HCT116 (cell line): ENCODE measurements around the gene CFAP97D1. TPM values are rescaled to one million over a fixed set of nuclear protein-coding genes. Genes with fewer than 3 reads are reported as not detected.

Source experiments
- ATAC-seq: fragments of 200-7000 bp; cut with Tn5 transposase; 2 replicates; pipeline ENCODE4 v1.9.1; 2020; ENCODE audit warnings: mild to moderate bottlenecking, moderate library complexity
- BruUV-seq: library from RNA; stranded (reverse); fragments of 400-500 nt; replicated peaks from 2 replicates; lab custom pipeline; 2021; lab: Mats Ljungman, UMichigan
- CTCF ChIA-PET: fragments of 300-600 bp; sonication (Branson Sonifier 250); formaldehyde crosslinking; loops from one replicate; lab custom pipeline; 2021; ENCODE audit warnings: antibody characterized with exemption; lab: Charles Lee
- POLR2A ChIA-PET: fragments of 300-600, 350-600 bp; sonication (Branson Sonifier 250); formaldehyde crosslinking; loops from one replicate; lab custom pipeline; 2021; ENCODE audit warnings: antibody characterized with exemption; lab: Charles Lee
- RAD21 ChIA-PET, 2 experiments: fragments of 300-600 bp; sonication (Branson Sonifier 250); formaldehyde crosslinking; loops; one replicate each; lab custom pipeline; 2023; ENCODE audit warnings: low total read pairs in 2 of 2; ENCODE audit not compliant: uncharacterized antibody in 2 of 2, unreplicated experiment in 2 of 2, low non-redundant PET in 1 of 2; lab: Charles Lee
- DNase-seq: peaks from one replicate; pipeline ENCODE4 v3.0.0-alpha.2; 2010; ENCODE audit warnings: low read depth, low spot score
- H2AFZ ChIP-seq: fragments of 200-600 bp; shearing (Covaris generic), sonication (generic); 2 replicates; pipeline ENCODE4 v1.6.1; 2017; ENCODE audit warnings: low read depth, mixed run types, mixed read lengths, antibody characterized with exemption, low read length; ENCODE audit not compliant: poor library complexity, severe bottlenecking
- H3K27ac ChIP-seq: 2 replicates; pipeline ENCODE4 v1.5.1; 2012; ENCODE audit warnings: low read depth, low read length
- H3K27me3 ChIP-seq: fragments of 200-600 bp; sonication (generic); 2 replicates; pipeline ENCODE4 v1.6.1; 2016; ENCODE audit warnings: mixed run types, low read length, mixed read lengths; ENCODE audit not compliant: insufficient read depth
- H3K36me3 ChIP-seq, 2 experiments: fragments of 200-500 bp in 1 of 2; fragments of 200-600 bp in 1 of 2; sonication (Bioruptor generic) in 1 of 2; sonication (generic) in 1 of 2; 2 replicates each; pipeline versions ENCODE4 v1.5.1 to v1.6.1; 2014 to 2016; ENCODE audit warnings: low read length in 2 of 2, inconsistent platforms in 1 of 2, mixed read lengths in 1 of 2, mixed run types in 1 of 2; ENCODE audit not compliant: insufficient read depth in 2 of 2, control insufficient read depth in 1 of 2
- H3K4me1 ChIP-seq, 2 experiments: fragments of 200-600 bp in 1 of 2; sonication (generic) in 1 of 2; 2 replicates each; pipeline versions ENCODE4 v1.5.1 to v1.6.1; 2012 to 2017; ENCODE audit warnings: low read length in 2 of 2, inconsistent platforms in 1 of 2, mild to moderate bottlenecking in 1 of 2, mixed read lengths in 1 of 2, mixed run types in 1 of 2, moderate library complexity in 1 of 2; ENCODE audit not compliant: insufficient read depth in 2 of 2, control insufficient read depth in 1 of 2
- H3K4me2 ChIP-seq: fragments of 200-600 bp; sonication (generic); 2 replicates; pipeline ENCODE4 v1.6.1; 2017; ENCODE audit warnings: mixed run types, low read length, mixed read lengths
- H3K4me3 ChIP-seq, 2 experiments: fragments of 200-600 bp in 1 of 2; sonication (generic) in 1 of 2; replicated peaks in 1 of 2; 2 replicates each; pipeline ENCODE4 v1.5.1; 2011 to 2016; ENCODE audit warnings: low read length in 2 of 2, control low read depth in 1 of 2, low read depth in 1 of 2, mild to moderate bottlenecking in 1 of 2, mixed read lengths in 1 of 2, mixed run types in 1 of 2
- H3K79me2 ChIP-seq: fragments of 200-600 bp; sonication (generic); 2 replicates; pipeline ENCODE4 v1.6.1; 2017; ENCODE audit warnings: mild to moderate bottlenecking, mixed run types, low read length, moderate library complexity, mixed read lengths; ENCODE audit not compliant: insufficient read depth
- H3K9ac ChIP-seq: fragments of 200-600 bp; sonication (generic); 2 replicates; pipeline ENCODE4 v1.6.1; 2016; ENCODE audit warnings: low read length, mixed read lengths
- H3K9me2 ChIP-seq: fragments of 200-600 bp; sonication (generic), shearing (Covaris generic); 2 replicates; pipeline ENCODE4 v1.6.1; 2017; ENCODE audit warnings: mixed run types, mild to moderate bottlenecking, moderate library complexity; ENCODE audit not compliant: insufficient read depth
- H3K9me3 ChIP-seq, 2 experiments: fragments of 200-500 bp in 1 of 2; fragments of 200-600 bp in 1 of 2; sonication (Bioruptor generic) in 1 of 2; sonication (generic) in 1 of 2; 2 replicates each; pipeline ENCODE4 v1.6.1; 2014 to 2017; ENCODE audit warnings: low read length in 2 of 2, mixed read lengths in 2 of 2, inconsistent platforms in 1 of 2, low read depth in 1 of 2, mild to moderate bottlenecking in 1 of 2, mixed run types in 1 of 2, moderate library complexity in 1 of 2; ENCODE audit not compliant: control insufficient read depth in 1 of 2, insufficient read depth in 1 of 2
- H4K20me1 ChIP-seq: fragments of 200-600 bp; sonication (generic), shearing (Covaris generic); 2 replicates; pipeline ENCODE4 v1.6.1; 2017; ENCODE audit warnings: mixed run types, mild to moderate bottlenecking, moderate library complexity; ENCODE audit not compliant: insufficient read depth
- ATF3 ChIP-seq: IDR thresholded peaks from 2 replicates; pipeline ENCODE4 v1.6.1; 2012
- CBX3 ChIP-seq: IDR thresholded peaks from 2 replicates; pipeline ENCODE4 v1.6.1; 2012; ENCODE audit warnings: low read depth
- CEBPB ChIP-seq: IDR thresholded peaks from 2 replicates; pipeline ENCODE4 v1.6.1; 2012; ENCODE audit warnings: low read depth
- CTCF ChIP-seq, 3 experiments: fragments of 200-600 bp in 1 of 3; sonication (generic) in 1 of 3; IDR thresholded peaks in 2 of 3; conservative IDR thresholded peaks in 1 of 3; 2 replicates each; pipeline ENCODE4 v1.5.1; 2012 to 2017; ENCODE audit warnings: low read depth in 2 of 3, low read length in 2 of 3, antibody characterized with exemption in 1 of 3, borderline replicate concordance in 1 of 3, control low read depth in 1 of 3, mild to moderate bottlenecking in 1 of 3, mixed read lengths in 1 of 3, mixed run types in 1 of 3, moderate library complexity in 1 of 3; ENCODE audit not compliant: insufficient read depth in 1 of 3
- ELF1 ChIP-seq: IDR thresholded peaks from 2 replicates; pipeline ENCODE4 v1.6.1; 2012; ENCODE audit warnings: low read depth, borderline replicate concordance
- EZH2phosphoT487 ChIP-seq: fragments of 200-600 bp; IDR thresholded peaks from 2 replicates; pipeline ENCODE4 v1.6.1; 2018; ENCODE audit warnings: antibody characterized with exemption, borderline replicate concordance
- MAX ChIP-seq: IDR thresholded peaks from 2 replicates; pipeline ENCODE4 v1.6.1; 2012
- RAD21 ChIP-seq: IDR thresholded peaks from 2 replicates; pipeline ENCODE4 v1.6.1; 2012; ENCODE audit warnings: low read depth, mild to moderate bottlenecking
- ZFX ChIP-seq: fragments of 450-650 bp; IDR thresholded peaks from 2 replicates; pipeline ENCODE4 v1.6.1; 2017
- intact Hi-C: fragments of 100-400 bp; cut with micrococcal nuclease; formaldehyde crosslinking; loops from 2 replicates; pipeline ENCODE4 v1.10.0; 2022
- total RNA-seq: library from RNA; stranded (reverse); gene quantifications from one replicate; pipeline ENCODE4 v1.2.1, GENCODE V29; 2021; ENCODE audit not compliant: unreplicated experiment

CFAP97D1 gene
- total RNA-seq, 1 experiment from 2014 or later: 0.15 TPM

GRCh38 chr17:43810226-43810715 lies 30.0 kb downstream of the CFAP97D1 start:
- no peak overlapping the region for H3K9ac ChIP-seq
- DNase-seq (no peak), ATAC-seq (no peak)
- RAD21 ChIA-PET: no interaction called here
- no peaks in the 10 kb centered on the region for H3K9me3 ChIP-seq
- no peaks in the 10 kb centered on the region for H3K27me3 ChIP-seq
- H3K9me2 ChIP-seq: no peaks in the 10 kb centered on the region
- TF ChIP-seq ATF3 (no peak), ELF1 (no peak), RAD21 (no peak), CBX3 (no peak), ZFX (no peak), MAX (no peak), CEBPB (no peak), CTCF (IDR thresholded peaks at IDR 0.05 in 2 of 3, conservative IDR thresholded peaks at IDR 0.05 in 1 of 3; ENCODE audit: borderline replicate concordance in 1 of 3, insufficient read depth in 1 of 3, low read depth in 2 of 3, low read length in 2 of 3) (no peak), EZH2phosphoT487 (no peak)
- TF ChIP-seq, all 23 proteins: peak for 0
- no peak overlapping the region for H3K4me3 ChIP-seq
- H3K27ac ChIP-seq: no peak overlapping the region
- POLR2A ChIA-PET: no interaction called here
- H3K4me1 ChIP-seq: peaks cover 0 to 7% of the 10 kb centered on the region in 2 experiments; a peak in 1 of 4 replicates
- no peaks in the 10 kb centered on the region for H4K20me1 ChIP-seq
- H2AFZ ChIP-seq: no peak overlapping the region
- intact Hi-C loops: no loop called here
- H3K79me2 ChIP-seq: no peaks in the 10 kb centered on the region
- H3K4me2 ChIP-seq: no peak overlapping the region
- CTCF ChIA-PET: interaction anchor here (1.6 kb wide), 1 partner anchor 36 kb away, joined by 3 read pairs; no protein-coding TSS in a partner anchor
- peaks cover 2 to 29% of the 10 kb centered on the region in 2 experiments; a peak in 3 of 4 replicates for H3K36me3 ChIP-seq
- BruUV-seq: no TSS peak
